Hepatocyte (in vitro differentiated cells): ENCODE results near the gene EPHB1. TPM values are rescaled to one million over a fixed set of nuclear protein-coding genes. Genes with fewer than 3 reads are reported as not detected.

Experiments
- DNase-seq: peaks from one replicate; pipeline ENCODE4 v3.0.0-alpha.2; 2016; ENCODE audit warnings: low spot score
- H2AFZ ChIP-seq: fragments of 200-600 bp; sonication (generic); 2 replicates; pipeline ENCODE4 v1.6.0; 2016; ENCODE audit warnings: antibody characterized with exemption, mild to moderate bottlenecking
- H3K27ac ChIP-seq: fragments of 200-600 bp; sonication (generic); 2 replicates; pipeline ENCODE4 v1.5.1; 2016; ENCODE audit warnings: mild to moderate bottlenecking
- H3K27me3 ChIP-seq: fragments of 200-600 bp; sonication (generic); 2 replicates; pipeline ENCODE4 v1.6.1; 2016
- H3K36me3 ChIP-seq: fragments of 200-600 bp; sonication (generic); replicated peaks from 2 replicates; pipeline ENCODE4 v1.5.1; 2016; ENCODE audit warnings: low read depth; ENCODE audit not compliant: insufficient read depth
- H3K4me1 ChIP-seq: fragments of 200-600 bp; sonication (generic); 2 replicates; pipeline ENCODE4 v1.5.1; 2016; ENCODE audit warnings: mild to moderate bottlenecking, moderate library complexity; ENCODE audit not compliant: insufficient read depth
- H3K4me2 ChIP-seq: fragments of 200-600 bp; sonication (generic); 2 replicates; pipeline ENCODE4 v1.6.0; 2016
- H3K4me3 ChIP-seq: fragments of 200-600 bp; sonication (generic); 2 replicates; pipeline ENCODE4 v1.5.1; 2016; ENCODE audit warnings: mild to moderate bottlenecking
- H3K79me2 ChIP-seq: fragments of 200-600 bp; sonication (generic); 2 replicates; pipeline ENCODE4 v1.6.0; 2017; ENCODE audit warnings: mild to moderate bottlenecking
- H3K9me2 ChIP-seq: fragments of 200-600 bp; sonication (generic); replicated peaks from 2 replicates; pipeline ENCODE4 v1.6.0; 2017; ENCODE audit warnings: mild to moderate bottlenecking; ENCODE audit not compliant: insufficient read depth
- H3K9me3 ChIP-seq: fragments of 200-600 bp; sonication (generic); 2 replicates; pipeline ENCODE4 v1.5.1; 2016; ENCODE audit warnings: low read depth, mild to moderate bottlenecking
- H4K20me1 ChIP-seq: fragments of 200-600 bp; sonication (generic); 2 replicates; pipeline ENCODE4 v1.6.0; 2016; ENCODE audit warnings: mild to moderate bottlenecking; ENCODE audit not compliant: insufficient read depth, poor library complexity, severe bottlenecking
- CTCF ChIP-seq: fragments of 200-600 bp; sonication (generic); IDR thresholded peaks from 2 replicates; pipeline ENCODE4 v1.5.1; 2016; ENCODE audit warnings: antibody characterized with exemption, mild to moderate bottlenecking; ENCODE audit not compliant: poor library complexity
- EZH2 ChIP-seq: fragments of 200-600 bp; sonication (generic); IDR thresholded peaks from 2 replicates; pipeline ENCODE4 v1.6.1; 2016; ENCODE audit warnings: antibody characterized with exemption, mild to moderate bottlenecking, borderline replicate concordance
- EZH2phosphoT487 ChIP-seq: fragments of 200-600 bp; sonication (generic); IDR thresholded peaks from one replicate; pipeline ENCODE4 v1.6.1; 2018; ENCODE audit warnings: antibody characterized with exemption, mild to moderate bottlenecking, low read depth, moderate library complexity; ENCODE audit not compliant: unreplicated experiment, severe bottlenecking
- WGBS: methylation state at CpG from one replicate; pipeline ENCODE4 v1.1.6; 2016; ENCODE audit warnings: low lambda C conversion rate; ENCODE audit errors: missing lambda C conversion rate; 5-methylcytosine and 5-hydroxymethylcytosine counted together
- polyA plus RNA-seq: library from polyadenylated mRNA; unstranded; fragments of >200 nt; fragmentation: Nextera tagmentation; extraction: Ambion mirVana; gene quantifications from 2 replicates; pipeline ENCODE4 v1.2.1, GENCODE V29; 2016
- total RNA-seq: library from RNA; depleted of rRNA; stranded (reverse); fragments of >200 nt; gene quantifications from 2 replicates; pipeline ENCODE4 v1.2.3, GENCODE V29; 2014

EPHB1 gene
- total and polyA plus RNA-seq, 2 experiments from 2014 or later = 3.3 to 5.6 TPM

DNA sequence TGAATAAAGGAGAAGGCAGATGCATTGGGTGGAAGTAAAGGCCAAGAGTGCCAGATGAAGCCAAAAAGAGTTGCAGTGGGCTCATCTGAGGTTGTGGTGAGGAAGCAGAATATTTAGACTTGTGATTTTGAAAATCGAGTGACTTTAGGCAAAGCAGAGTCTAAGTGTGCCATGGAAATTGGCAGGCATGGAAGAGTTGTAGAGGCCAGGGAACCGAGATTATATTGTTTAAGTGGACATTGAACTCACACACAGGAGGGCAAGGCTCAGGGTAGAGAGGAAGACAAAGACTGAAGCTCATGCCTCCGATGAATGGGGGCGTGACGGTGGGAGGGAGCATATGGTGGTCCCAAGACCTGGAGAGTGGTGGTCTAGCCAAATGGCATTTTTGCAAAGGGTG lies 347.5 kb downstream of the EPHB1 start:
- Histone ChIP-seq H2AFZ (no peak overlapping the region), H3K4me2 (no peak overlapping the region), H3K4me1 (no peaks in the 10 kb centered on the region), H3K9me3 (no peaks in the 10 kb centered on the region), H3K4me3 (no peak overlapping the region), H3K27ac (no peak overlapping the region), H3K9me2 (no peaks in the 10 kb centered on the region), H3K79me2 (no peaks in the 10 kb centered on the region), H3K36me3 (no peaks in the 10 kb centered on the region), H3K27me3 (no peaks in the 10 kb centered on the region), H4K20me1 (no peaks in the 10 kb centered on the region)
- TF ChIP-seq EZH2 (no peak), CTCF (no peak), EZH2phosphoT487 (no peak)
- 88% methylated on average over 5 of the region's 5 CpGs for WGBS
- DNase-seq = no peak

GRCh38 chr3:135143474-135143873 lies 348.4 kb downstream of the EPHB1 start:
- H3K27me3 ChIP-seq = no peaks in the 10 kb centered on the region
- H3K4me2 ChIP-seq = no peak overlapping the region
- no peaks in the 10 kb centered on the region for H3K4me1 ChIP-seq
- no peak overlapping the region for H3K4me3 ChIP-seq
- H3K36me3 ChIP-seq = no peaks in the 10 kb centered on the region
- whole genome bisulfite sequencing = 72% methylated on average over 2 of the region's 2 CpGs
- DNase-seq = no peak
- H2AFZ ChIP-seq = no peak overlapping the region
- no peak overlapping the region for H3K27ac ChIP-seq
- no peaks in the 10 kb centered on the region for H4K20me1 ChIP-seq
- no peaks in the 10 kb centered on the region for H3K79me2 ChIP-seq
- no peaks in the 10 kb centered on the region for H3K9me3 ChIP-seq
- no peak for TF ChIP-seq EZH2phosphoT487
- no peak for TF ChIP-seq EZH2
- no peaks in the 10 kb centered on the region for H3K9me2 ChIP-seq

- H3K79me2 ChIP-seq = no peaks in the 10 kb centered on the region
- no peaks in the 10 kb centered on the region for H3K9me3 ChIP-seq
- 84% methylated on average over 3 of the region's 3 CpGs for WGBS
- H3K4me1 ChIP-seq = no peaks in the 10 kb centered on the region
- H3K9me2 ChIP-seq = no peaks in the 10 kb centered on the region
- no peaks in the 10 kb centered on the region for H3K36me3 ChIP-seq
- no peak overlapping the region for H3K4me2 ChIP-seq
- no peak overlapping the region for H2AFZ ChIP-seq
- TF ChIP-seq EZH2 (no peak), EZH2phosphoT487 (no peak), CTCF (no peak)
- no peak overlapping the region for H3K27ac ChIP-seq
- H3K27me3 ChIP-seq = no peaks in the 10 kb centered on the region
- H3K4me3 ChIP-seq = no peak overlapping the region
- no peak for DNase-seq
- no peaks in the 10 kb centered on the region for H4K20me1 ChIP-seq
Measured at GRCh38 chr3:135145581-135145980, 350.5 kb downstream of the EPHB1 start.

- no peaks in the 10 kb centered on the region for H3K27me3 ChIP-seq
- H3K27ac ChIP-seq = no peak overlapping the region
- no peaks in the 10 kb centered on the region for H3K9me2 ChIP-seq
- no peak overlapping the region for H3K4me3 ChIP-seq
- H3K79me2 ChIP-seq = no peaks in the 10 kb centered on the region
- H2AFZ ChIP-seq = no peak overlapping the region
- H3K9me3 ChIP-seq = no peaks in the 10 kb centered on the region
- no peak for TF ChIP-seq EZH2phosphoT487
- no peak for TF ChIP-seq EZH2
- no peak for TF ChIP-seq CTCF
- H3K4me1 ChIP-seq = no peaks in the 10 kb centered on the region
- DNase-seq = no peak
- no peak overlapping the region for H3K4me2 ChIP-seq
- H3K36me3 ChIP-seq = no peaks in the 10 kb centered on the region
- WGBS = 81% methylated on average over 3 of the region's 3 CpGs
- no peaks in the 10 kb centered on the region for H4K20me1 ChIP-seq
Measured at GRCh38 chr3:135147657-135148056, 352.6 kb downstream of the EPHB1 start.
